Mesendoderm (in vitro differentiated cells): ENCODE measurements around the gene SMCR8. TPM values are rescaled to one million over a fixed set of nuclear protein-coding genes. Genes with fewer than 3 reads are reported as not detected.

Source experiments
- DNase-seq: peaks from one replicate; pipeline ENCODE4 v3.0.0; 2013
- H2AK5ac ChIP-seq: 2 replicates; pipeline ENCODE4 v1.6.1; 2013; ENCODE audit warnings: low read length, inconsistent platforms
- H2BK120ac ChIP-seq: 2 replicates; pipeline ENCODE4 v1.6.1; 2013; ENCODE audit warnings: low read depth, mild to moderate bottlenecking, low read length, moderate library complexity, mixed read lengths
- H2BK15ac ChIP-seq: replicated peaks from 2 replicates; pipeline ENCODE4 v1.6.1; 2013; ENCODE audit warnings: low read depth, mild to moderate bottlenecking, moderate library complexity
- H2BK5ac ChIP-seq: 2 replicates; pipeline ENCODE4 v1.6.1; 2013; ENCODE audit warnings: low read length, inconsistent platforms
- H3K18ac ChIP-seq: 2 replicates; pipeline ENCODE4 v1.6.1; 2013; ENCODE audit warnings: mild to moderate bottlenecking, low read length, mixed read lengths
- H3K23ac ChIP-seq: one replicate; pipeline ENCODE4 v1.6.1; 2013; ENCODE audit warnings: low read length
- H3K27ac ChIP-seq: 2 replicates; pipeline ENCODE4 v1.5.1; 2013; ENCODE audit warnings: low read depth, mild to moderate bottlenecking, inconsistent platforms, low read length, moderate library complexity
- H3K27me3 ChIP-seq: 2 replicates; pipeline ENCODE4 v1.6.1; 2013; ENCODE audit warnings: low read length, control low read depth, mild to moderate bottlenecking, inconsistent platforms; ENCODE audit not compliant: insufficient read depth, poor library complexity
- H3K36me3 ChIP-seq: 2 replicates; pipeline ENCODE4 v1.6.1; 2013; ENCODE audit warnings: low read length, inconsistent platforms; ENCODE audit not compliant: control insufficient read depth, insufficient read depth
- H3K4ac ChIP-seq: one replicate; pipeline ENCODE4 v1.6.1; 2013; ENCODE audit warnings: low read depth, mild to moderate bottlenecking, low read length, moderate library complexity
- H3K4me1 ChIP-seq: 2 replicates; pipeline ENCODE4 v1.6.1; 2013; ENCODE audit warnings: low read depth, low read length, inconsistent platforms; ENCODE audit not compliant: control insufficient read depth
- H3K4me2 ChIP-seq: 2 replicates; pipeline ENCODE4 v1.6.1; 2013; ENCODE audit warnings: low read length
- H3K4me3 ChIP-seq: 2 replicates; pipeline ENCODE4 v1.5.1; 2013; ENCODE audit warnings: mild to moderate bottlenecking, low read length
- H3K56ac ChIP-seq: one replicate; pipeline ENCODE4 v1.6.1; 2013; ENCODE audit warnings: low read length
- H3K79me1 ChIP-seq: 2 replicates; pipeline ENCODE4 v1.6.1; 2013; ENCODE audit warnings: low read length, inconsistent platforms
- H3K79me2 ChIP-seq: 2 replicates; pipeline ENCODE4 v1.6.1; 2013; ENCODE audit warnings: mild to moderate bottlenecking, low read length; ENCODE audit not compliant: control insufficient read depth, insufficient read depth
- H3K9ac ChIP-seq: 2 replicates; pipeline ENCODE4 v1.6.1; 2013; ENCODE audit warnings: low read length, inconsistent platforms
- H4K5ac ChIP-seq: one replicate; pipeline ENCODE4 v1.6.1; 2013; ENCODE audit warnings: low read length
- H4K8ac ChIP-seq: one replicate; pipeline ENCODE4 v1.6.1; 2013; ENCODE audit warnings: low read depth, mild to moderate bottlenecking, control low read depth, low read length, moderate library complexity
- WGBS: extraction: QIAGEN DNeasy Blood & Tissue Kit; methylation state at CpG from one replicate; pipeline ENCODE4 v1.1.7; 2013; ENCODE audit warnings: low lambda C conversion rate, missing lambda C conversion rate; ENCODE audit not compliant: insufficient coverage; ENCODE audit errors: extremely low coverage; 5-methylcytosine and 5-hydroxymethylcytosine counted together
- polyA plus RNA-seq, 2 experiments: library from polyadenylated mRNA; stranded (reverse); fragments of 200-250 nt; gene quantifications; one replicate each; pipeline ENCODE4 v1.2.3, GENCODE V29; 2013

The SMCR8 gene
- 9.8 TPM for polyA plus RNA-seq (2013, experiment 1 of 2)
- polyA plus RNA-seq (2013, experiment 2 of 2) = 9.7 TPM

- H3K79me2 ChIP-seq = peaks cover 66% of the 10 kb centered on the region
- H2BK5ac ChIP-seq = no peak within 1 kb of the TSS
- peaks cover 2% of the 10 kb centered on the region for H3K4me1 ChIP-seq
- peaks cover 5% of the 10 kb centered on the region for H3K36me3 ChIP-seq
- H3K56ac ChIP-seq = peak within 1 kb of the TSS; percentile 97
- H3K18ac ChIP-seq = peak within 1 kb of the TSS; percentile 65
- H4K8ac ChIP-seq = no peak within 1 kb of the TSS
- H2BK15ac ChIP-seq = no peak within 1 kb of the TSS
- WGBS = no CpG with 5 or more reads among the region's 78 CpGs
- H3K27ac ChIP-seq = peak within 1 kb of the TSS; percentile 85
- no peak within 1 kb of the TSS for H4K5ac ChIP-seq
- peak within 1 kb of the TSS; percentile 98 for H3K4me2 ChIP-seq
- H3K9ac ChIP-seq = peak within 1 kb of the TSS; percentile 86
- H2AK5ac ChIP-seq = peak within 1 kb of the TSS; percentile 38
- no peak within 1 kb of the TSS for H2BK120ac ChIP-seq
- no peaks in the 10 kb centered on the region for H3K27me3 ChIP-seq
- peak within 1 kb of the TSS; percentile 73 for H3K4ac ChIP-seq
- H3K23ac ChIP-seq = peak within 1 kb of the TSS; percentile 67
- peak within 1 kb of the TSS; percentile 95 for H3K4me3 ChIP-seq
- H3K79me1 ChIP-seq = peaks cover 34% of the 10 kb centered on the region
- DNase-seq = peak; percentile 99
These were observed at the start of gene SMCR8, which contains the start of gene TOP3A for GRCh38 chr17:18314731-18315561. SMCR8 (plus strand) TSS chr17:18315293; CDS start chr17:18315790, 497 bp downstream. TOP3A (minus strand) TSS chr17:18314994; CDS start chr17:18314778, 216 bp downstream.

- no peaks in the 10 kb centered on the region for H3K79me1 ChIP-seq
- no peak overlapping the region for H2BK15ac ChIP-seq
- H2BK120ac ChIP-seq = no peak overlapping the region
- no peak overlapping the region for H4K5ac ChIP-seq
- WGBS = no CpG with 5 or more reads among the region's 10 CpGs
- H3K18ac ChIP-seq = no peak overlapping the region
- no peak overlapping the region for H2BK5ac ChIP-seq
- H3K36me3 ChIP-seq = peaks cover 5% of the 10 kb centered on the region
- no peak overlapping the region for H4K8ac ChIP-seq
- H3K4ac ChIP-seq = no peak overlapping the region
- no peaks in the 10 kb centered on the region for H3K79me2 ChIP-seq
- DNase-seq = no peak
- H3K27me3 ChIP-seq = no peaks in the 10 kb centered on the region
- no peak overlapping the region for H3K23ac ChIP-seq
- H3K9ac ChIP-seq = no peak overlapping the region
- H2AK5ac ChIP-seq = no peak overlapping the region
- H3K4me3 ChIP-seq = no peak overlapping the region
- H3K56ac ChIP-seq = no peak overlapping the region
- peaks cover 3% of the 10 kb centered on the region for H3K4me1 ChIP-seq
- H3K4me2 ChIP-seq = no peak overlapping the region
- peak overlapping the region; percentile 42 for H3K27ac ChIP-seq
These were observed 47.7 kb upstream of the SMCR8 start for GRCh38 chr17:18267366-18267765.

GRCh38 chr17:18267927-18268711 lies 47.0 kb upstream of the SMCR8 start:
- Histone ChIP-seq H3K56ac (peak overlapping the region; percentile 12), H3K4me2 (no peak overlapping the region), H3K23ac (no peak overlapping the region), H3K36me3 (peaks cover 7% of the 10 kb centered on the region), H3K4ac (no peak overlapping the region), H3K27ac (peak overlapping the region; percentile 42), H3K79me2 (no peaks in the 10 kb centered on the region), H3K4me1 (peaks cover 3% of the 10 kb centered on the region), H3K18ac (peak overlapping the region; percentile 5), H3K27me3 (no peaks in the 10 kb centered on the region), H3K79me1 (no peaks in the 10 kb centered on the region), H2BK120ac (no peak overlapping the region), H2AK5ac (no peak overlapping the region), H3K4me3 (no peak overlapping the region), H2BK15ac (no peak overlapping the region), H3K9ac (peak overlapping the region; percentile 28), H4K8ac (no peak overlapping the region), H4K5ac (no peak overlapping the region), H2BK5ac (no peak overlapping the region)
- WGBS = no CpG with 5 or more reads among the region's 14 CpGs
- peak; percentile 96 for DNase-seq

- no peak overlapping the region for H3K9ac ChIP-seq
- no peak overlapping the region for H3K4me3 ChIP-seq
- no peak overlapping the region for H3K4ac ChIP-seq
- no peak overlapping the region for H2BK5ac ChIP-seq
- no peak overlapping the region for H3K27ac ChIP-seq
- H3K36me3 ChIP-seq = peaks cover 12% of the 10 kb centered on the region
- H3K4me1 ChIP-seq = peaks cover 3% of the 10 kb centered on the region
- H3K79me2 ChIP-seq = no peaks in the 10 kb centered on the region
- H3K27me3 ChIP-seq = no peaks in the 10 kb centered on the region
- no peak for DNase-seq
- H2BK120ac ChIP-seq = no peak overlapping the region
- no CpG with 5 or more reads among the region's 14 CpGs for WGBS
- no peak overlapping the region for H3K23ac ChIP-seq
- no peak overlapping the region for H2AK5ac ChIP-seq
- H3K18ac ChIP-seq = no peak overlapping the region
- no peak overlapping the region for H2BK15ac ChIP-seq
- no peaks in the 10 kb centered on the region for H3K79me1 ChIP-seq
- H3K56ac ChIP-seq = no peak overlapping the region
- H4K5ac ChIP-seq = no peak overlapping the region
- no peak overlapping the region for H3K4me2 ChIP-seq
- H4K8ac ChIP-seq = no peak overlapping the region
These were observed 44.8 kb upstream of the SMCR8 start for GRCh38 chr17:18270046-18270931.

- Histone ChIP-seq H2BK120ac (no peak overlapping the region), H4K5ac (no peak overlapping the region), H2AK5ac (no peak overlapping the region), H3K23ac (no peak overlapping the region), H3K9ac (no peak overlapping the region), H3K4me3 (no peak overlapping the region), H3K4me1 (no peaks in the 10 kb centered on the region), H3K36me3 (peaks cover 26% of the 10 kb centered on the region), H3K4ac (no peak overlapping the region), H3K4me2 (no peak overlapping the region), H3K27ac (no peak overlapping the region), H3K79me2 (no peaks in the 10 kb centered on the region), H3K56ac (no peak overlapping the region), H2BK5ac (no peak overlapping the region), H3K79me1 (no peaks in the 10 kb centered on the region), H3K27me3 (no peaks in the 10 kb centered on the region), H4K8ac (no peak overlapping the region), H2BK15ac (no peak overlapping the region), H3K18ac (no peak overlapping the region)
- WGBS = no CpG with 5 or more reads among the region's 1 CpG
- no peak for DNase-seq
These were observed 38.0 kb upstream of the SMCR8 start for GRCh38 chr17:18277076-18277475.
